Neural progenitor cell (in vitro differentiated cells): ENCODE measurements around the gene TBL1X.

ENCODE experiments used
- CTCF ChIP-seq: fragments of 200-600 bp; sonication (generic); IDR thresholded peaks from 2 replicates; pipeline ENCODE4 v1.5.1; 2017; ENCODE audit warnings: antibody characterized with exemption, mild to moderate bottlenecking
- EZH2 ChIP-seq: fragments of 200-600 bp; sonication (generic); IDR thresholded peaks from 2 replicates; pipeline ENCODE4 v1.6.1; 2017; ENCODE audit warnings: antibody characterized with exemption, mild to moderate bottlenecking, moderate library complexity

- no peak for TF ChIP-seq EZH2
- TF ChIP-seq CTCF, result no peak
Measured at GRCh38 chrX:9677098-9677739, 212.4 kb downstream of the TBL1X start.
